Pulmonary artery endothelial cell (primary cell): ENCODE results near the gene SP140. TPM values are rescaled to one million over a fixed set of nuclear protein-coding genes. Genes with fewer than 3 reads are reported as not detected.
"Not testable (repeated sequence)": the region's sequence is repeated elsewhere in the genome, so short reads cannot be mapped to it uniquely, and the experiment has no call there.

Experiments
- DNase-seq: peaks from one replicate; pipeline ENCODE4 v3.0.0-alpha.2; 2011; ENCODE audit warnings: low read depth, low spot score
- total RNA-seq: library from RNA; depleted of rRNA; stranded (reverse); fragments of >200 nt; gene quantifications from 2 replicates; pipeline ENCODE4 v1.2.3, GENCODE V29; 2014

SP140 gene
- total RNA-seq, 1 donor from 2014 or later, result not detected

GRCh38 chr2:230224458-230224857 is 1.1 kb upstream of the SP140 start:
- no peak for DNase-seq

GRCh38 chr2:230226051-230226551 is 565 bp downstream of the SP140 start:
- DNase-seq, result no peak

- no peak for DNase-seq
Measured at GRCh38 chr2:230227216-230227615, 1.7 kb downstream of the SP140 start.

- DNase-seq, result no peak
Measured at GRCh38 chr2:230230087-230230486, 4.6 kb downstream of the SP140 start.

- no peak for DNase-seq
Measured at GRCh38 chr2:230230496-230231200, 5.1 kb downstream of the SP140 start.

- no peak for DNase-seq
Measured at GRCh38 chr2:230231251-230231650, 5.7 kb downstream of the SP140 start.

GRCh38 chr2:230234122-230234722 is 8.7 kb downstream of the SP140 start:
- no peak for DNase-seq

- DNase-seq, result no peak
Measured at GRCh38 chr2:230234845-230235244, 9.3 kb downstream of the SP140 start.

- no peak for DNase-seq
Measured at GRCh38 chr2:230244211-230244610, 18.7 kb downstream of the SP140 start.

GRCh38 chr2:230246206-230246605 is 20.7 kb downstream of the SP140 start:
- DNase-seq, result no peak

- no peak for DNase-seq
Measured at GRCh38 chr2:230250231-230250630, 24.7 kb downstream of the SP140 start.

- no peak for DNase-seq
Measured at GRCh38 chr2:230254152-230254881, 28.8 kb downstream of the SP140 start.

- DNase-seq, result no peak
Measured at GRCh38 chr2:230256733-230257332, 31.3 kb downstream of the SP140 start.

- DNase-seq, result peak; percentile 5
Measured at GRCh38 chr2:230258483-230258882, 32.9 kb downstream of the SP140 start.

- no peak for DNase-seq
Measured at GRCh38 chr2:230262246-230262645, 36.7 kb downstream of the SP140 start.

- not testable (repeated sequence) for DNase-seq
Measured at GRCh38 chr2:230264945-230265344, 39.4 kb downstream of the SP140 start.

- no peak for DNase-seq
Measured at GRCh38 chr2:230266638-230267037, 41.1 kb downstream of the SP140 start.

GRCh38 chr2:230267059-230267458 is 41.5 kb downstream of the SP140 start:
- no peak for DNase-seq

- no peak for DNase-seq
Measured at GRCh38 chr2:230267556-230267955, 42.0 kb downstream of the SP140 start.

- DNase-seq, result no peak
Measured at GRCh38 chr2:230268606-230269243, 43.2 kb downstream of the SP140 start.

GRCh38 chr2:230269715-230270114 is 44.2 kb downstream of the SP140 start:
- DNase-seq, result no peak
